Panc1 (cell line): Measurements from ENCODE around the gene KCNMA1. TPM values are rescaled to one million over a fixed set of nuclear protein-coding genes. Genes with fewer than 3 reads are reported as not detected.

Experiments used
- ATAC-seq: fragments of 200-7000 bp; cut with Tn5 transposase; 2 replicates; pipeline ENCODE4 v1.9.1; 2020; ENCODE audit warnings: mild to moderate bottlenecking, moderate library complexity
- BruUV-seq: library from RNA; stranded (reverse); fragments of 400-500 nt; replicated peaks from 2 replicates; lab custom pipeline; 2021; lab: Mats Ljungman, UMichigan
- CTCF ChIA-PET: fragments of 300-600 bp; sonication (Branson Sonifier 250); formaldehyde crosslinking; loops from one replicate; lab custom pipeline; 2022; ENCODE audit warnings: antibody characterized with exemption; lab: Charles Lee
- POLR2A ChIA-PET: fragments of 300-600 bp; sonication (Branson Sonifier 250); formaldehyde crosslinking; loops from one replicate; lab custom pipeline; 2022; ENCODE audit warnings: antibody characterized with exemption; lab: Charles Lee
- DNase-seq: peaks from one replicate; pipeline ENCODE4 v3.0.0-alpha.2; 2010; ENCODE audit warnings: low read depth, low spot score
- H3K27ac ChIP-seq: 2 replicates; pipeline ENCODE4 v1.5.1; 2011; ENCODE audit warnings: mild to moderate bottlenecking, low read length, inconsistent platforms
- H3K27me3 ChIP-seq: fragments of 200-500 bp; sonication (Bioruptor generic); 2 replicates; pipeline ENCODE4 v1.6.0; 2014; ENCODE audit warnings: low read length, inconsistent platforms; ENCODE audit not compliant: control insufficient read depth, insufficient read depth
- H3K36me3 ChIP-seq: fragments of 200-500 bp; sonication (Bioruptor generic); 2 replicates; pipeline ENCODE4 v1.5.1; 2014; ENCODE audit warnings: inconsistent platforms, mild to moderate bottlenecking, low read length, moderate library complexity; ENCODE audit not compliant: control insufficient read depth, insufficient read depth
- H3K4me1 ChIP-seq: 2 replicates; pipeline ENCODE4 v1.5.1; 2011; ENCODE audit warnings: inconsistent platforms, mild to moderate bottlenecking, low read length, moderate library complexity; ENCODE audit not compliant: control insufficient read depth, insufficient read depth
- H3K4me3 ChIP-seq, 2 experiments: 2 replicates each; pipeline ENCODE4 v1.5.1; 2011 to 2012; ENCODE audit warnings: low read depth in 2 of 2, low read length in 2 of 2, mild to moderate bottlenecking in 2 of 2, inconsistent platforms in 1 of 2, moderate library complexity in 1 of 2
- H3K9me3 ChIP-seq: fragments of 200-500 bp; sonication (Bioruptor generic); 2 replicates; pipeline ENCODE4 v1.5.1; 2014; ENCODE audit warnings: low read depth, mild to moderate bottlenecking, inconsistent platforms, low read length, moderate library complexity; ENCODE audit not compliant: control insufficient read depth, insufficient read depth
- POLR2AphosphoS5 ChIP-seq: IDR thresholded peaks from 2 replicates; pipeline ENCODE4 v1.6.1; 2012; ENCODE audit warnings: mild to moderate bottlenecking, low read depth, low read length, moderate library complexity
- SIN3A ChIP-seq: IDR thresholded peaks from 2 replicates; pipeline ENCODE4 v1.6.1; 2012; ENCODE audit warnings: low read depth, mild to moderate bottlenecking, low read length, moderate library complexity, borderline replicate concordance; ENCODE audit not compliant: insufficient read depth
- TCF7L2 ChIP-seq: IDR thresholded peaks from 2 replicates; pipeline ENCODE4 v1.6.1; 2011; ENCODE audit warnings: mild to moderate bottlenecking, low read depth, low read length, inconsistent platforms
- in situ Hi-C: cut with HindIII; loops from 2 replicates; pipeline ENCODE4 v1.10.0; 2016; ENCODE audit warnings: low sequenced_read_pairs, low pct_unique_long_range_greater_than_20kb
- intact Hi-C: fragments of 100-400 bp; cut with micrococcal nuclease; formaldehyde crosslinking; loops from one replicate; pipeline ENCODE4 v1.10.0; 2022; ENCODE audit not compliant: unreplicated experiment
- total RNA-seq: library from RNA; stranded (reverse); gene quantifications from one replicate; pipeline ENCODE4 v1.2.1, GENCODE V29; 2021; ENCODE audit not compliant: unreplicated experiment
- TF ChIP-seq, protein P1 (sequence below): fragments of 450-650 bp; IDR thresholded peaks from 2 replicates; pipeline ENCODE4 v1.5.1; 2017; ENCODE audit warnings: mild to moderate bottlenecking
- TF ChIP-seq, protein P2 (sequence below), 2 experiments: IDR thresholded peaks; 2 replicates each; pipeline ENCODE4 v1.6.1; 2011 to 2012; ENCODE audit warnings: low read depth in 2 of 2, control low read depth in 1 of 2, low read length in 1 of 2, mild to moderate bottlenecking in 1 of 2, moderate library complexity in 1 of 2; ENCODE audit not compliant: insufficient read depth in 1 of 2

KCNMA1 gene
- total RNA-seq, 1 experiment from 2014 or later: 91.9 TPM

DNA sequence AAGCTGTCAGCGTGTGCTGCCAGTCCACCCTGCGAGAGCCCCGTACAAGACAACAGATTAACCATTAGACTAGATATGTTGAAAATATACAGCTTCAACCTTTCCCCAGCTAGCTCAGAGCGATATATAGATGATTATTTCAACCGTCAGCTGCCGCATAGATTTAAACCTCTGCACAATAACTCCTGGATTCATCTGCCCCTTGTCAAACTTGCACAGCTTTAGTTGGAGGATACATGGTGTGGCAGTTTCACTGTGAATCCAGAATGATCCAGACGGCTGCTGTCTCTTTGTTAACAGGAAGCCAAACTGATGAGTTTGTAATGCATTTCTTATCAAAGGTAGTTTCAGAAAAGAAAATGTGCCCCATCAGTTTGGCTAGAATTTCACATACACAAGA is 659.7 kb downstream of the KCNMA1 start:
- POLR2A ChIA-PET: no interaction called here
- no peaks in the 10 kb centered on the region for H3K27me3 ChIP-seq

DNA sequence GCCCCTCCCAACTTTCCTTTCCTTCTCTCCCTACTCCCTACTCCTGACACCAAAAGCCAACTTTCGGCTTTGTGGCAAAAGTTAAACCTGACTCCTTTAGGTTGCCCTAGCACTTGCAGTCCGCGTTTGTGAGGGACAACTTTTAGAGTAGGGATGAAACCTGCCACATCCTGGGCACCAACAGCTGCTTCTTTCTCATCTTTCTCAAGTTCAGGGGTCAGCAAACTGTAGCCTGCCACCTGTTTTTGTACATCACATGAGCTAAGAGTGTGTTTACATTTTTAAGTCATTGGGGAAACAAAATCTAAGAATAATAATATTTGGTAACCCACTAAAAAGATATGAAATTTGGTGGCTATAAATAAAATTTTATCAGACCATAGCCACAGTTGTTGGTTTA is 660.6 kb downstream of the KCNMA1 start:
- H3K27me3 ChIP-seq: no peaks in the 10 kb centered on the region
- H3K4me3 ChIP-seq: no peak overlapping the region
- H3K27ac ChIP-seq: no peak overlapping the region
- DNase-seq: no peak
- CTCF ChIA-PET: no interaction called here
- no peaks in the 10 kb centered on the region for H3K36me3 ChIP-seq
- POLR2A ChIA-PET: no interaction called here
- no peaks in the 10 kb centered on the region for H3K4me1 ChIP-seq
- TF ChIP-seq, protein P1, sequence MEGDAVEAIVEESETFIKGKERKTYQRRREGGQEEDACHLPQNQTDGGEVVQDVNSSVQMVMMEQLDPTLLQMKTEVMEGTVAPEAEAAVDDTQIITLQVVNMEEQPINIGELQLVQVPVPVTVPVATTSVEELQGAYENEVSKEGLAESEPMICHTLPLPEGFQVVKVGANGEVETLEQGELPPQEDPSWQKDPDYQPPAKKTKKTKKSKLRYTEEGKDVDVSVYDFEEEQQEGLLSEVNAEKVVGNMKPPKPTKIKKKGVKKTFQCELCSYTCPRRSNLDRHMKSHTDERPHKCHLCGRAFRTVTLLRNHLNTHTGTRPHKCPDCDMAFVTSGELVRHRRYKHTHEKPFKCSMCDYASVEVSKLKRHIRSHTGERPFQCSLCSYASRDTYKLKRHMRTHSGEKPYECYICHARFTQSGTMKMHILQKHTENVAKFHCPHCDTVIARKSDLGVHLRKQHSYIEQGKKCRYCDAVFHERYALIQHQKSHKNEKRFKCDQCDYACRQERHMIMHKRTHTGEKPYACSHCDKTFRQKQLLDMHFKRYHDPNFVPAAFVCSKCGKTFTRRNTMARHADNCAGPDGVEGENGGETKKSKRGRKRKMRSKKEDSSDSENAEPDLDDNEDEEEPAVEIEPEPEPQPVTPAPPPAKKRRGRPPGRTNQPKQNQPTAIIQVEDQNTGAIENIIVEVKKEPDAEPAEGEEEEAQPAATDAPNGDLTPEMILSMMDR: no peak
- no peak for TF ChIP-seq POLR2AphosphoS5
- no peak for TF ChIP-seq TCF7L2
- TF ChIP-seq, protein P2, sequence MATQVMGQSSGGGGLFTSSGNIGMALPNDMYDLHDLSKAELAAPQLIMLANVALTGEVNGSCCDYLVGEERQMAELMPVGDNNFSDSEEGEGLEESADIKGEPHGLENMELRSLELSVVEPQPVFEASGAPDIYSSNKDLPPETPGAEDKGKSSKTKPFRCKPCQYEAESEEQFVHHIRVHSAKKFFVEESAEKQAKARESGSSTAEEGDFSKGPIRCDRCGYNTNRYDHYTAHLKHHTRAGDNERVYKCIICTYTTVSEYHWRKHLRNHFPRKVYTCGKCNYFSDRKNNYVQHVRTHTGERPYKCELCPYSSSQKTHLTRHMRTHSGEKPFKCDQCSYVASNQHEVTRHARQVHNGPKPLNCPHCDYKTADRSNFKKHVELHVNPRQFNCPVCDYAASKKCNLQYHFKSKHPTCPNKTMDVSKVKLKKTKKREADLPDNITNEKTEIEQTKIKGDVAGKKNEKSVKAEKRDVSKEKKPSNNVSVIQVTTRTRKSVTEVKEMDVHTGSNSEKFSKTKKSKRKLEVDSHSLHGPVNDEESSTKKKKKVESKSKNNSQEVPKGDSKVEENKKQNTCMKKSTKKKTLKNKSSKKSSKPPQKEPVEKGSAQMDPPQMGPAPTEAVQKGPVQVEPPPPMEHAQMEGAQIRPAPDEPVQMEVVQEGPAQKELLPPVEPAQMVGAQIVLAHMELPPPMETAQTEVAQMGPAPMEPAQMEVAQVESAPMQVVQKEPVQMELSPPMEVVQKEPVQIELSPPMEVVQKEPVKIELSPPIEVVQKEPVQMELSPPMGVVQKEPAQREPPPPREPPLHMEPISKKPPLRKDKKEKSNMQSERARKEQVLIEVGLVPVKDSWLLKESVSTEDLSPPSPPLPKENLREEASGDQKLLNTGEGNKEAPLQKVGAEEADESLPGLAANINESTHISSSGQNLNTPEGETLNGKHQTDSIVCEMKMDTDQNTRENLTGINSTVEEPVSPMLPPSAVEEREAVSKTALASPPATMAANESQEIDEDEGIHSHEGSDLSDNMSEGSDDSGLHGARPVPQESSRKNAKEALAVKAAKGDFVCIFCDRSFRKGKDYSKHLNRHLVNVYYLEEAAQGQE (IDR thresholded peaks at IDR 0.05; ENCODE audit: insufficient read depth in 1 of 2, low read depth in 2 of 2, low read length in 1 of 2): no peak
- no peak for TF ChIP-seq SIN3A
- no TSS peak for BruUV-seq
- no peaks in the 10 kb centered on the region for H3K9me3 ChIP-seq
- ATAC-seq: no peak
- intact Hi-C loops: no loop called here
- in situ Hi-C loops: no loop called here

More for the DNA sequence above, 659.7 kb downstream of the KCNMA1 start:
- H3K36me3 ChIP-seq: no peaks in the 10 kb centered on the region
- intact Hi-C loops: no loop called here
- H3K9me3 ChIP-seq: no peaks in the 10 kb centered on the region
- no peak overlapping the region for H3K4me3 ChIP-seq
- H3K4me1 ChIP-seq: no peaks in the 10 kb centered on the region
- no peak overlapping the region for H3K27ac ChIP-seq
- in situ Hi-C loops: no loop called here
- no peak for DNase-seq
- TF ChIP-seq, protein P1: no peak
- no peak for TF ChIP-seq SIN3A
- CTCF ChIA-PET: no interaction called here
- BruUV-seq: no TSS peak
- no peak for ATAC-seq
